SK-MEL-5 (cell line): ENCODE data around the gene RAB11B. TPM values are rescaled to one million over a fixed set of nuclear protein-coding genes. Genes with fewer than 3 reads are reported as not detected.
"Not testable (repeated sequence)": the region's sequence is repeated elsewhere in the genome, so short reads cannot be mapped to it uniquely, and the experiment has no call there.

ENCODE experiments used
- DNase-seq: peaks from one replicate; pipeline ENCODE4 v3.0.0-alpha.2; 2016; ENCODE audit warnings: low read depth, low spot score
- in situ Hi-C: cut with HindIII; loops from 2 replicates; pipeline ENCODE4 v1.10.0; 2016; ENCODE audit warnings: low sequenced_read_pairs, high pct_unique_total_duplicates, low pct_unique_long_range_greater_than_20kb
- total RNA-seq: library from RNA; depleted of rRNA; stranded (reverse); fragments of >200 nt; shearing (Covaris generic); gene quantifications from 2 replicates; pipeline ENCODE4 v1.2.3, GENCODE V29; 2014

Gene RAB11B
- total RNA-seq, 1 experiment from 2014 or later: 6.4 TPM

GRCh38 chr19:8366121-8366581 lies 24.0 kb upstream of the RAB11B start:
- in situ Hi-C loops: no loop called here
- no peak for DNase-seq

- in situ Hi-C loops: no loop called here
- DNase-seq: no peak
These were observed 23.2 kb upstream of the RAB11B start for GRCh38 chr19:8366961-8367326.

- in situ Hi-C loops: no loop called here
- peak; percentile 84 for DNase-seq
These were observed 22.7 kb upstream of the RAB11B start for GRCh38 chr19:8367327-8368001.

GRCh38 chr19:8370176-8371010 lies 19.8 kb upstream of the RAB11B start:
- no peak for DNase-seq
- in situ Hi-C loops: no loop called here

- no peak for DNase-seq
- in situ Hi-C loops: no loop called here
These were observed 19.0 kb upstream of the RAB11B start for GRCh38 chr19:8371011-8371804.

- DNase-seq: peak; percentile 54
These were observed 16.0 kb upstream of the RAB11B start for GRCh38 chr19:8373867-8374813.

GRCh38 chr19:8375766-8376165 lies 14.4 kb upstream of the RAB11B start:
- DNase-seq, in situ Hi-C loops: not testable (repeated sequence)

More at GRCh38 chr19:8373867-8374813, 16.0 kb upstream of the RAB11B start:
- in situ Hi-C loops: no loop called here

GRCh38 chr19:8376373-8376974 lies 13.7 kb upstream of the RAB11B start:
- DNase-seq, in situ Hi-C loops: not testable (repeated sequence)

GRCh38 chr19:8377598-8377997 lies 12.6 kb upstream of the RAB11B start:
- DNase-seq: no peak
- in situ Hi-C loops: no loop called here

- DNase-seq, in situ Hi-C loops: not testable (repeated sequence)
These were observed 10.8 kb upstream of the RAB11B start for GRCh38 chr19:8379156-8379891.

- in situ Hi-C loops, DNase-seq: not testable (repeated sequence)
These were observed 5.6 kb upstream of the RAB11B start for GRCh38 chr19:8384569-8384968.

GRCh38 chr19:8385103-8385502 lies 5.1 kb upstream of the RAB11B start:
- DNase-seq, in situ Hi-C loops: not testable (repeated sequence)

- not testable (repeated sequence) for DNase-seq
These were observed 4.6 kb upstream of the RAB11B start for GRCh38 chr19:8385566-8385965.

GRCh38 chr19:8386419-8386818 lies 3.7 kb upstream of the RAB11B start:
- in situ Hi-C loops, DNase-seq: not testable (repeated sequence)

More at GRCh38 chr19:8385566-8385965, 4.6 kb upstream of the RAB11B start:
- in situ Hi-C loops: not testable (repeated sequence)

GRCh38 chr19:8386990-8387389 lies 3.2 kb upstream of the RAB11B start:
- no peak for DNase-seq
- in situ Hi-C loops: no loop called here
